ENCODE measurements around the gene TSPAN10.
"Not testable (repeated sequence)": the region's sequence is repeated elsewhere in the genome, so short reads cannot be mapped to it uniquely, and the experiment has no call there.

The TSPAN10 gene

GRCh38 chr17:81665205-81666091 lies 28.5 kb downstream of the TSPAN10 start:
- peak; percentile 16 for DNase-seq

GRCh38 chr17:81666092-81666341 lies 29.0 kb downstream of the TSPAN10 start:
- no peak for DNase-seq

- peak; percentile 92 for DNase-seq
These were observed 29.6 kb downstream of the TSPAN10 start, which contains the start of the genes CCDC137 and OXLD1 for GRCh38 chr17:81666342-81667191. CCDC137 (plus strand) TSS chr17:81666737; CDS start chr17:81666767, 30 bp downstream. OXLD1 (minus strand) TSS chr17:81666605; CDS start chr17:81666577, 28 bp downstream.

GRCh38 chr17:81667754-81668153 lies 30.8 kb downstream of the TSPAN10 start:
- DNase-seq = no peak

- DNase-seq = no peak
These were observed 35.5 kb downstream of the TSPAN10 start for GRCh38 chr17:81672504-81672903.

GRCh38 chr17:81672954-81673353 lies 36.0 kb downstream of the TSPAN10 start:
- DNase-seq = no peak

GRCh38 chr17:81673561-81674258 lies 36.7 kb downstream of the TSPAN10 start:
- DNase-seq = no peak

GRCh38 chr17:81675515-81676221 lies 38.7 kb downstream of the TSPAN10 start:
- not testable (repeated sequence) for DNase-seq

- no peak for DNase-seq
These were observed 39.9 kb downstream of the TSPAN10 start for GRCh38 chr17:81676906-81677305.

- DNase-seq = no peak
These were observed 43.2 kb downstream of the TSPAN10 start for GRCh38 chr17:81680150-81680549.

- DNase-seq = no peak
These were observed 44.7 kb downstream of the TSPAN10 start for GRCh38 chr17:81681672-81682071.

- DNase-seq = no peak
These were observed 45.7 kb downstream of the TSPAN10 start for GRCh38 chr17:81682565-81683207.

- DNase-seq = no peak
These were observed 46.2 kb downstream of the TSPAN10 start for GRCh38 chr17:81683208-81683583.

GRCh38 chr17:81683584-81684441 lies 46.8 kb downstream of the TSPAN10 start, which contains the start of the genes ARL16 and HGS:
ARL16 (minus strand) TSS chr17:81683797; CDS start chr17:81683753, 44 bp downstream.
HGS (plus strand) TSS chr17:81684011; CDS start chr17:81684067, 56 bp downstream.
- peak; percentile 97 for DNase-seq

- DNase-seq = no peak
These were observed 47.5 kb downstream of the TSPAN10 start for GRCh38 chr17:81684442-81684911.

GRCh38 chr17:81685108-81685507 lies 48.1 kb downstream of the TSPAN10 start:
- DNase-seq = no peak

GRCh38 chr17:81686614-81687013 lies 49.6 kb downstream of the TSPAN10 start:
- DNase-seq = no peak

GRCh38 chr17:81687770-81688541 lies 51.0 kb downstream of the TSPAN10 start:
- DNase-seq = no peak

GRCh38 chr17:81688616-81689015 lies 51.6 kb downstream of the TSPAN10 start:
- no peak for DNase-seq

GRCh38 chr17:81690066-81690465 lies 53.1 kb downstream of the TSPAN10 start:
- DNase-seq = no peak
